Cardiac muscle cell (in vitro differentiated cells and primary cell): ENCODE measurements around the gene WNT1. TPM values are rescaled to one million over a fixed set of nuclear protein-coding genes. Genes with fewer than 3 reads are reported as not detected.

Experiments
- DNase-seq, 2 donors: peaks; one replicate each; pipeline versions ENCODE4 v3.0.0 to v3.0.0-alpha.2; 2010 to 2017; ENCODE audit warnings: low read depth in 1 of 2, low spot score in 1 of 2
- H3K27ac ChIP-seq: fragments of 200-600 bp; sonication (generic); 2 replicates; pipeline ENCODE4 v1.5.1; 2016
- H3K27me3 ChIP-seq: fragments of 200-600 bp; sonication (generic); 2 replicates; pipeline ENCODE4 v1.6.0; 2016; ENCODE audit warnings: control low read depth
- H3K36me3 ChIP-seq: fragments of 200-600 bp; sonication (generic); 2 replicates; pipeline ENCODE4 v1.5.1; 2016; ENCODE audit warnings: control low read depth
- H3K4me1 ChIP-seq: fragments of 200-600 bp; sonication (generic); 2 replicates; pipeline ENCODE4 v1.8.1; 2017; ENCODE audit warnings: low read depth, mild to moderate bottlenecking, mixed run types
- H3K4me3 ChIP-seq: fragments of 200-600 bp; sonication (generic); 2 replicates; pipeline ENCODE4 v1.5.1; 2016; ENCODE audit warnings: mild to moderate bottlenecking
- H3K9me3 ChIP-seq: fragments of 200-600 bp; sonication (generic); 2 replicates; pipeline ENCODE4 v1.5.1; 2017; ENCODE audit warnings: low read depth, mild to moderate bottlenecking, control low read depth
- CTCF ChIP-seq: IDR thresholded peaks from 2 replicates; pipeline ENCODE4 v1.5.1; 2012; ENCODE audit warnings: low read depth, mild to moderate bottlenecking, low read length
- polyA plus RNA-seq: library from polyadenylated mRNA; unstranded; fragments of >200 nt; fragmentation: Nextera tagmentation; extraction: Ambion mirVana; gene quantifications from 2 replicates; pipeline ENCODE4 v1.2.1, GENCODE V29; 2016
- total RNA-seq: library from RNA; depleted of rRNA; stranded (reverse); fragments of >200 nt; gene quantifications from 2 replicates; pipeline ENCODE4 v1.2.3, GENCODE V29; 2016

WNT1 gene
- total and polyA plus RNA-seq, 2 experiments from 2014 or later = not detected

DNA sequence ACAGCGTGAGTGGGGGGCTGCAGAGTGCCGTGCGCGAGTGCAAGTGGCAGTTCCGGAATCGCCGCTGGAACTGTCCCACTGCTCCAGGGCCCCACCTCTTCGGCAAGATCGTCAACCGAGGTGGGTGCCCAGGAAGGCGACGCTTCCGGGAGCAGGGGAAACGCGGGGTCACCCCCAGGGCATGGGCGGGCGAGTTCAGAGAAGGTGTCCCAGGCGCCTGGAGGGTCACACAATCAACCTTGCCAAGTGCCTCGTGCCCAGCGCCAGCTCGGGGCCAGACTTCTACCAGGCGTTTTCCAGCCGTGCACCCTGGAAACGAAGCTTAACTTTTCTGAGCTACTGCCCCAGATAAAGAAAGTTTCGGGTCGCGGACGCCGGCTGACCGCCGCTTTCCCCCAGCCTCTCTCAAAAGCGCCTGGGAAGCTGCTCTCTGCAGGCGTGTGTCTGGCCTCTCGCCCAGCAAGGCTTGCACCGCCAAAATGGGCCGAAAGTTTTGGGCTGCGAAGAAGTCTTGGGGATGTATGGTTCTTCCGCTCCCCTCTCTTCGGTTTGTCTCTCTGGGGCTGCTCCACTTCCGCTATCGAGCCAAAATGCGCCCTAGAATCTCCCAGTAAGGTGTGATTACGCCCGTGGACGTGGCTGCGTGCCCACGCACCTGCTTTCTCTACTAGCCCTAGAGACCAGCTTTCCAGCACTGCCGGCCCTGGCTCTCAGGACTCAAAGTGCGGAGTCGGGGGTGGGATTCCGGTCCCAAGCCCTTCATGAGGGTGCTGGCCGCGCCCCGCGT lies 1.7 kb downstream of the WNT1 start:
- Histone ChIP-seq H3K36me3 (no peaks in the 10 kb centered on the region), H3K4me1 (peaks cover 10% of the 10 kb centered on the region), H3K4me3 (peak overlapping the region; percentile 16), H3K27me3 (peaks cover 99% of the 10 kb centered on the region), H3K9me3 (no peaks in the 10 kb centered on the region), H3K27ac (no peak overlapping the region)
- no peak for DNase-seq
- TF ChIP-seq CTCF = no peak

DNA sequence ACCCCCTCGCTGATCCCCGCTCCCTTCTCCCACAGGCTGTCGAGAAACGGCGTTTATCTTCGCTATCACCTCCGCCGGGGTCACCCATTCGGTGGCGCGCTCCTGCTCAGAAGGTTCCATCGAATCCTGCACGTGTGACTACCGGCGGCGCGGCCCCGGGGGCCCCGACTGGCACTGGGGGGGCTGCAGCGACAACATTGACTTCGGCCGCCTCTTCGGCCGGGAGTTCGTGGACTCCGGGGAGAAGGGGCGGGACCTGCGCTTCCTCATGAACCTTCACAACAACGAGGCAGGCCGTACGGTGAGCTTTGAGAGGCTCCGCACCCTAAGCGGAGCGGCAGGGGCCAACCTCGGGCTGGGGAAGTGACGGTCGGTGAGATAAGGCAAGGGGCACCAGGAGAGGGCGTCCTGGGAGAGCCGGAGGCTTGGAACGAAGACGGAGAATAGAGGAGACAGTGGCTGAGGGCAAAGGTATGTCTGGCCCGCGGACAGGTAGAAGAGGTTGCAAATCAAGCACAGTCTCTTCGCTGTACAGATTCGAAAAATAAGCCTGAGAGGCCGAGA lies 2.3 kb downstream of the WNT1 start:
- no peak for DNase-seq
- H3K9me3 ChIP-seq = no peaks in the 10 kb centered on the region
- no peaks in the 10 kb centered on the region for H3K36me3 ChIP-seq
- peak; percentile 3 for TF ChIP-seq CTCF
- peak overlapping the region; percentile 16 for H3K4me3 ChIP-seq
- H3K27me3 ChIP-seq = peaks cover 96% of the 10 kb centered on the region
- H3K4me1 ChIP-seq = peaks cover 10% of the 10 kb centered on the region
- H3K27ac ChIP-seq = no peak overlapping the region

- peak overlapping the region; percentile 16 for H3K4me3 ChIP-seq
- H3K27me3 ChIP-seq = peaks cover 89% of the 10 kb centered on the region
- no peak overlapping the region for H3K27ac ChIP-seq
- no peak for DNase-seq
- no peaks in the 10 kb centered on the region for H3K9me3 ChIP-seq
- peak; percentile 18 for TF ChIP-seq CTCF
- peaks cover 10% of the 10 kb centered on the region for H3K4me1 ChIP-seq
- H3K36me3 ChIP-seq = no peaks in the 10 kb centered on the region
These were observed 3.0 kb downstream of the WNT1 start for GRCh38 chr12:48980953-48981756.

- DNase-seq = no peak
- peaks cover 10% of the 10 kb centered on the region for H3K4me1 ChIP-seq
- H3K4me3 ChIP-seq = no peak overlapping the region
- H3K36me3 ChIP-seq = no peaks in the 10 kb centered on the region
- H3K27ac ChIP-seq = no peak overlapping the region
- TF ChIP-seq CTCF = no peak
- H3K27me3 ChIP-seq = peaks cover 89% of the 10 kb centered on the region
- H3K9me3 ChIP-seq = no peaks in the 10 kb centered on the region
These were observed 3.6 kb downstream of the WNT1 start for GRCh38 chr12:48981757-48982157.

- no peaks in the 10 kb centered on the region for H3K36me3 ChIP-seq
- TF ChIP-seq CTCF = no peak
- H3K27ac ChIP-seq = no peak overlapping the region
- H3K27me3 ChIP-seq = peaks cover 89% of the 10 kb centered on the region
- H3K9me3 ChIP-seq = no peaks in the 10 kb centered on the region
- no peak for DNase-seq
- no peak overlapping the region for H3K4me3 ChIP-seq
- peaks cover 10% of the 10 kb centered on the region for H3K4me1 ChIP-seq
These were observed 4.4 kb downstream of the WNT1 start for GRCh38 chr12:48982397-48983080.
